A549 (cell line): ENCODE results near the gene IFNLR1. TPM values are rescaled to one million over a fixed set of nuclear protein-coding genes. Genes with fewer than 3 reads are reported as not detected.

Experiments
- ATAC-seq, 2 experiments: fragments of 200-7000 bp in 1 of 2; fragments of >200 bp in 1 of 2; cut with Nextera tagmentation in 1 of 2; cut with Tn5 transposase in 1 of 2; 3 replicates each; pipeline versions ENCODE4 v1.8.0 to v1.9.1; 2018 to 2020; ENCODE audit warnings: mild to moderate bottlenecking in 1 of 2, moderate library complexity in 1 of 2
- CTCF ChIA-PET: fragments of 300-600 bp; sonication (Branson Sonifier 250); formaldehyde crosslinking; extraction: SDS; loops from one replicate; lab custom pipeline; 2021; ENCODE audit warnings: antibody characterized with exemption, inconsistent platforms; lab: Yijun Ruan, JAX
- POLR2A ChIA-PET: fragments of 350-600 bp; formaldehyde crosslinking; extraction: SDS; loops from one replicate; lab custom pipeline; 2021; ENCODE audit warnings: antibody characterized with exemption, inconsistent platforms; lab: Yijun Ruan, JAX
- DNase-seq, 2 experiments: peaks; one replicate each; pipeline versions ENCODE4 v3.0.0 to v3.0.0-alpha.2; 2011 to 2016; ENCODE audit warnings: low read depth in 1 of 2, low spot score in 1 of 2
- FAIRE-seq: peaks from 2 replicates; lab custom pipeline; 2011; peaks lifted over from hg19 to GRCh38; lab: Jason Lieb, UNC
- H3K27ac ChIP-seq, 2 experiments: fragments of >200 bp; sonication (Bioruptor Twin); formaldehyde crosslinking; 3 replicates each; pipeline ENCODE4 v1.5.1; 2016 to 2017
- H3K4me1 ChIP-seq: fragments of >200 bp; sonication (Bioruptor Twin); formaldehyde crosslinking; 3 replicates; pipeline ENCODE4 v1.6.1; 2016
- H3K4me2 ChIP-seq: fragments of >200 bp; sonication (Bioruptor Twin); formaldehyde crosslinking; 3 replicates; pipeline ENCODE4 v1.6.1; 2016
- H3K4me3 ChIP-seq: fragments of >200 bp; sonication (Bioruptor Twin); formaldehyde crosslinking; 3 replicates; pipeline ENCODE4 v1.5.1; 2016
- H3K9me3 ChIP-seq: fragments of >200 bp; sonication (Bioruptor Twin); formaldehyde crosslinking; 3 replicates; pipeline ENCODE4 v1.6.1; 2016
- BHLHE40 ChIP-seq: IDR thresholded peaks from 2 replicates; pipeline ENCODE4 v1.6.1; 2012; ENCODE audit warnings: low read depth, low read length, inconsistent platforms
- CBX2 ChIP-seq: fragments of 200-600 bp; sonication (generic); IDR thresholded peaks from 2 replicates; pipeline ENCODE4 v1.6.1; 2016; ENCODE audit warnings: low read depth, mild to moderate bottlenecking, borderline replicate concordance
- CBX8 ChIP-seq: fragments of 200-600 bp; sonication (generic); IDR thresholded peaks from 2 replicates; pipeline ENCODE4 v1.6.1; 2016
- CEBPB ChIP-seq, 2 experiments: fragments of >200 bp in 1 of 2; sonication (Bioruptor Twin) in 1 of 2; formaldehyde crosslinking in 1 of 2; IDR thresholded peaks; 2 replicates each; pipeline ENCODE4 v1.6.1; 2012 to 2016
- CHD2 ChIP-seq: fragments of 150-350 bp; IDR thresholded peaks from 2 replicates; pipeline ENCODE4 v1.6.1; 2014; ENCODE audit warnings: low read length; ENCODE audit not compliant: partially characterized antibody
- CHD4 ChIP-seq: fragments of 200-600 bp; sonication (generic); IDR thresholded peaks from 2 replicates; pipeline ENCODE4 v1.6.1; 2016; ENCODE audit warnings: antibody characterized with exemption, mild to moderate bottlenecking, borderline replicate concordance
- CTCF ChIP-seq: fragments of >200 bp; sonication (Bioruptor Twin); formaldehyde crosslinking; IDR thresholded peaks from 3 replicates; pipeline ENCODE4 v1.5.1; 2016
- E2F6 ChIP-seq: IDR thresholded peaks from 2 replicates; pipeline ENCODE4 v1.6.1; 2012; ENCODE audit warnings: low read depth, borderline replicate concordance
- EHF ChIP-seq: fragments of 250-450 bp; sonication (Bioruptor Pico); IDR thresholded peaks from 2 replicates; pipeline ENCODE4 v1.5.0; 2020; ENCODE audit warnings: mild to moderate bottlenecking
- EHMT2 ChIP-seq: fragments of 200-600 bp; sonication (generic); IDR thresholded peaks from 2 replicates; pipeline ENCODE4 v1.6.1; 2016; ENCODE audit warnings: antibody characterized with exemption, low read depth, mild to moderate bottlenecking, moderate library complexity
- ELK1 ChIP-seq: fragments of 150-350 bp; IDR thresholded peaks from 2 replicates; pipeline ENCODE4 v1.6.1; 2014; ENCODE audit warnings: low read depth, mild to moderate bottlenecking, low read length
- FOSL2 ChIP-seq, 2 experiments: fragments of 450-650 bp in 1 of 2; fragments of >200 bp in 1 of 2; sonication (Bioruptor Twin) in 1 of 2; formaldehyde crosslinking; IDR thresholded peaks; 2 replicates each; pipeline versions ENCODE4 v1.5.0 to v1.6.1; 2016 to 2020; ENCODE audit warnings: mild to moderate bottlenecking in 1 of 2, moderate library complexity in 1 of 2
- FOXS1 ChIP-seq: fragments of 250-450 bp; sonication (Bioruptor Pico); IDR thresholded peaks from 2 replicates; pipeline ENCODE4 v1.5.0; 2020; ENCODE audit warnings: mild to moderate bottlenecking, moderate library complexity
- GATA3 ChIP-seq: IDR thresholded peaks from 2 replicates; pipeline ENCODE4 v1.6.1; 2012; ENCODE audit warnings: borderline replicate concordance
- HEYL ChIP-seq: fragments of 250-450 bp; sonication (Bioruptor Pico); IDR thresholded peaks from 2 replicates; pipeline ENCODE4 v1.8.0; 2021; ENCODE audit warnings: mild to moderate bottlenecking, moderate library complexity
- HOXB13 ChIP-seq: fragments of 250-450 bp; sonication (Bioruptor Pico); IDR thresholded peaks from 2 replicates; pipeline ENCODE4 v1.5.0; 2020; ENCODE audit warnings: low read depth, mild to moderate bottlenecking, moderate library complexity
- JUN ChIP-seq, 2 experiments: fragments of >200 bp; sonication (Bioruptor Twin); formaldehyde crosslinking; IDR thresholded peaks; 2 replicates in 1 of 2; 3 replicates in 1 of 2; pipeline ENCODE4 v1.6.1; 2016 to 2017
- JUNB ChIP-seq: fragments of >200 bp; sonication (Bioruptor Twin); formaldehyde crosslinking; IDR thresholded peaks from 2 replicates; pipeline ENCODE4 v1.6.1; 2016
- KDM5A ChIP-seq: fragments of 200-600 bp; sonication (generic); IDR thresholded peaks from 2 replicates; pipeline ENCODE4 v1.6.1; 2016; ENCODE audit warnings: antibody characterized with exemption, mild to moderate bottlenecking
- MAX ChIP-seq: IDR thresholded peaks from 2 replicates; pipeline ENCODE4 v1.6.1; 2012
- MAZ ChIP-seq: fragments of 150-350 bp; IDR thresholded peaks from 2 replicates; pipeline ENCODE4 v1.6.1; 2014; ENCODE audit warnings: antibody characterized with exemption, low read depth, low read length, borderline replicate concordance
- NFE2L2 ChIP-seq: fragments of 150-350 bp; conservative IDR thresholded peaks from 2 replicates; pipeline ENCODE4 v1.6.1; 2014; ENCODE audit warnings: low read length
- NPAS2 ChIP-seq: fragments of 250-450 bp; sonication (Bioruptor Pico); IDR thresholded peaks from 2 replicates; pipeline ENCODE4 v1.8.0; 2022; ENCODE audit warnings: mild to moderate bottlenecking, moderate library complexity, borderline replicate concordance
- RARB ChIP-seq: fragments of 250-450 bp; sonication (Bioruptor Pico); IDR thresholded peaks from 2 replicates; pipeline ENCODE4 v1.8.0; 2021; ENCODE audit warnings: mild to moderate bottlenecking, moderate library complexity
- RCOR1 ChIP-seq: fragments of 150-350 bp; IDR thresholded peaks from 2 replicates; pipeline ENCODE4 v1.6.1; 2014; ENCODE audit warnings: antibody characterized with exemption, low read length, low read depth
- SREBF2 ChIP-seq: fragments of 450-650 bp; IDR thresholded peaks from 2 replicates; pipeline ENCODE4 v1.6.1; 2014; ENCODE audit warnings: mild to moderate bottlenecking, moderate library complexity
- TFCP2L1 ChIP-seq: fragments of 250-450 bp; sonication (Bioruptor Pico); IDR thresholded peaks from 2 replicates; pipeline ENCODE4 v1.5.0; 2021; ENCODE audit warnings: mild to moderate bottlenecking
- TP53 ChIP-seq: fragments of 250-450 bp; sonication (Bioruptor Pico); IDR thresholded peaks from 2 replicates; pipeline ENCODE4 v1.5.0; 2021; ENCODE audit warnings: mild to moderate bottlenecking, moderate library complexity
- WGBS: methylation state at CpG from one replicate; pipeline ENCODE4 v1.1.6; 2017; ENCODE audit errors: missing lambda C conversion rate; 5-methylcytosine and 5-hydroxymethylcytosine counted together
- polyA plus RNA-seq, 4 experiments: library from polyadenylated mRNA; depleted of rRNA in 3 of 4; stranded (reverse); fragments of >200 nt; fragmentation: RNase III in 1 of 4; extraction: RNeasy Plus Mini Kit Qiagen cat#74134 plus additional on column Dnase treatment in 1 of 4; gene quantifications; 2 replicates in 3 of 4; 3 replicates in 1 of 4; pipeline ENCODE4 v1.2.3, GENCODE V29; 2011 to 2017

IFNLR1 gene
- polyA plus RNA-seq, 2 of the 4 experiments (the other 2 are of a cell fraction) = 0.84 to 1.3 TPM

- FAIRE-seq = no peak
- peaks cover 33% of the 10 kb centered on the region for H3K4me1 ChIP-seq
- H3K27ac ChIP-seq = peak overlapping the region; percentile 50 to 82
- no peak for ATAC-seq
- 98% methylated on average over 3 of the region's 3 CpGs for WGBS
- no peaks in the 10 kb centered on the region for H3K9me3 ChIP-seq
- no peak overlapping the region for H3K4me3 ChIP-seq
- no peak for DNase-seq
- ChIA-PET POLR2A (no interaction called here), CTCF (interaction anchor here (1.7 to 14.7 kb wide), 4 partner anchors 7 to 199 kb away, joined by 9 to 748 read pairs (median 20); no protein-coding TSS in a partner anchor)
- peak overlapping the region; percentile 5; the same call in 1 of the 3 replicates for H3K4me2 ChIP-seq
- TF ChIP-seq CHD2 (no peak), KDM5A (no peak), CHD4 (no peak), ELK1 (no peak), CEBPB (IDR thresholded peaks at IDR 0.05) (no peak), GATA3 (no peak), BHLHE40 (no peak), MAZ (no peak), HOXB13 (no peak), JUN (IDR thresholded peaks at IDR 0.05) (no peak), JUNB (no peak), TP53 (CRISPR knock-in tag) (no peak), FOXS1 (CRISPR knock-in tag) (no peak), CBX8 (no peak), RARB (no peak), E2F6 (no peak), EHMT2 (no peak)
Measured at GRCh38 chr1:24190983-24191461, 3.9 kb upstream of the IFNLR1 start.

GRCh38 chr1:24189528-24189927 lies 2.4 kb upstream of the IFNLR1 start:
- 90% methylated on average over 7 of the region's 7 CpGs for WGBS
- Histone ChIP-seq H3K4me3 (no peak overlapping the region), H3K9me3 (no peaks in the 10 kb centered on the region), H3K4me1 (peaks cover 33% of the 10 kb centered on the region), H3K27ac (peak overlapping the region in 1 of 2 experiments; percentile 82; a peak in 2 of 6 replicates), H3K4me2 (no peak overlapping the region)
- ChIA-PET CTCF (interaction anchor here (1.7 to 14.7 kb wide), 5 partner anchors 9 to 201 kb away, joined by 6 to 748 read pairs (median 10); no protein-coding TSS in a partner anchor), POLR2A (no interaction called here)
- no peak for FAIRE-seq
- TF ChIP-seq SREBF2 = no peak
- TF ChIP-seq CTCF = no peak
- TF ChIP-seq RCOR1 = no peak
- TF ChIP-seq CBX2 = no peak
- TF ChIP-seq NFE2L2 = no peak
- no peak for TF ChIP-seq CBX8
- no peak for TF ChIP-seq MAX
- TF ChIP-seq NPAS2 (CRISPR knock-in tag) = no peak
- no peak for TF ChIP-seq EHF (CRISPR knock-in tag)
- no peak for TF ChIP-seq HEYL (CRISPR knock-in tag)
- no peak for TF ChIP-seq CHD2
- no peak for TF ChIP-seq FOSL2 (IDR thresholded peaks at IDR 0.05)
- no peak for TF ChIP-seq FOSL2 (CRISPR knock-in tag; IDR thresholded peaks at IDR 0.05)
- TF ChIP-seq TFCP2L1 (CRISPR knock-in tag) = no peak
- no peak for TF ChIP-seq GATA3
- TF ChIP-seq FOXS1 (CRISPR knock-in tag) = no peak
- no peak for ATAC-seq
- DNase-seq = no peak
